ENCODE data around the gene CRACR2B.
A peak's percentile ranks its signal among the peaks of the same experiment; 100 is the strongest.

CRACR2B gene

DNA sequence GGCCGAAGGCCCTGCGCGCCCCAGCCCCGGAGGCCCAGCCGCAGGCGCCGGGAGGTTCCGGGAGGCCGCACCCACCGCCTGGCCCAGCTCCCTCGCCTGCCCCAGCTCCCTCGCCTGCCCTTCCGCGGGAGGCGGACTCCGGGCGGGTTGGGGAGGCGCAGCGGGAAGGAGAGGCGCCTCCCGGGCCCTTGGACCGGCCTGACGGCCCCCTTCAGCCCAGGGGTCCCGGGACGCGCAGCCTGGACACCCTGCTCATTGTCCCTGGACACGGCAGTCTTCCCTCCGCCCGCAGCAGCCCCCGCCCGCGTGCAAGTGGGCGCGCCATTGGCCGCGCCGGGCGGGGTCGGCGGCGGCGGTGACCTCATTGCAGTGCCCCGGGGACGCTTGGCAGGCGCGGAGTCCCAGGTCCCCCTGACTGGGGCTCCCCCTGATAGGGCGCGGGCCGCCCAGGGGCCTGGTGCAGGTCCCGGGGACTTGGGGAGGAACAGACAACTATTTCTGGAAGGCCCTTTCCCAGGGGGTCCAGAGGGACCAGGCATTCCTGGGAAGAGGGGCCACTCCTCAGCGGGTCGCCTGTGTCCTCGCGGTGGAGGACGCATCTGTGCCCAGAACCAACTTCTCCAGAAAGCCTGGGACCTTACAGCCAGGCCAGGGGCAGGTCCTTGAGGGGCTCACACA lies 5.5 kb downstream of the CRACR2B start:
- Histone ChIP-seq H3K9me2 (replicated peaks; ENCODE audit: control insufficient read depth, low read length) (no peaks in the 10 kb centered on the region), H3K27ac (ENCODE audit: low read depth, low read length) (no peak overlapping the region), H3K4me3 (ENCODE audit: low read length) (peak overlapping the region; percentile 44), H4K20me1 (ENCODE audit: control insufficient read depth, insufficient read depth, low read depth, low read length) (no peaks in the 10 kb centered on the region), H3K79me2 (ENCODE audit: control insufficient read depth, low read length) (no peaks in the 10 kb centered on the region), H3K36me3 (ENCODE audit: control insufficient read depth, low read length) (peaks cover 7% of the 10 kb centered on the region), H3K27me3 (ENCODE audit: control insufficient read depth, low read length) (peaks cover 66% of the 10 kb centered on the region), H3F3A (ENCODE audit: control insufficient read depth, insufficient read depth) (no peaks in the 10 kb centered on the region; the same call in 1 of the 2 replicates), H3K4me2 (ENCODE audit: low read length) (peak overlapping the region; percentile 46), H3K4me1 (ENCODE audit: control insufficient read depth, low read length) (peaks cover 40% of the 10 kb centered on the region), H3K9me3 (ENCODE audit: control insufficient read depth, insufficient read depth, low read length) (no peaks in the 10 kb centered on the region)
- TF ChIP-seq, protein P1, sequence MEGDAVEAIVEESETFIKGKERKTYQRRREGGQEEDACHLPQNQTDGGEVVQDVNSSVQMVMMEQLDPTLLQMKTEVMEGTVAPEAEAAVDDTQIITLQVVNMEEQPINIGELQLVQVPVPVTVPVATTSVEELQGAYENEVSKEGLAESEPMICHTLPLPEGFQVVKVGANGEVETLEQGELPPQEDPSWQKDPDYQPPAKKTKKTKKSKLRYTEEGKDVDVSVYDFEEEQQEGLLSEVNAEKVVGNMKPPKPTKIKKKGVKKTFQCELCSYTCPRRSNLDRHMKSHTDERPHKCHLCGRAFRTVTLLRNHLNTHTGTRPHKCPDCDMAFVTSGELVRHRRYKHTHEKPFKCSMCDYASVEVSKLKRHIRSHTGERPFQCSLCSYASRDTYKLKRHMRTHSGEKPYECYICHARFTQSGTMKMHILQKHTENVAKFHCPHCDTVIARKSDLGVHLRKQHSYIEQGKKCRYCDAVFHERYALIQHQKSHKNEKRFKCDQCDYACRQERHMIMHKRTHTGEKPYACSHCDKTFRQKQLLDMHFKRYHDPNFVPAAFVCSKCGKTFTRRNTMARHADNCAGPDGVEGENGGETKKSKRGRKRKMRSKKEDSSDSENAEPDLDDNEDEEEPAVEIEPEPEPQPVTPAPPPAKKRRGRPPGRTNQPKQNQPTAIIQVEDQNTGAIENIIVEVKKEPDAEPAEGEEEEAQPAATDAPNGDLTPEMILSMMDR (IDR thresholded peaks at IDR 0.05; ENCODE audit: low read depth, low read length, poor library complexity, severe bottlenecking), result no peak
- TF ChIP-seq EZH2phosphoT487 (IDR thresholded peaks at IDR 0.05; ENCODE audit: borderline replicate concordance, low read length), result no peak

DNA sequence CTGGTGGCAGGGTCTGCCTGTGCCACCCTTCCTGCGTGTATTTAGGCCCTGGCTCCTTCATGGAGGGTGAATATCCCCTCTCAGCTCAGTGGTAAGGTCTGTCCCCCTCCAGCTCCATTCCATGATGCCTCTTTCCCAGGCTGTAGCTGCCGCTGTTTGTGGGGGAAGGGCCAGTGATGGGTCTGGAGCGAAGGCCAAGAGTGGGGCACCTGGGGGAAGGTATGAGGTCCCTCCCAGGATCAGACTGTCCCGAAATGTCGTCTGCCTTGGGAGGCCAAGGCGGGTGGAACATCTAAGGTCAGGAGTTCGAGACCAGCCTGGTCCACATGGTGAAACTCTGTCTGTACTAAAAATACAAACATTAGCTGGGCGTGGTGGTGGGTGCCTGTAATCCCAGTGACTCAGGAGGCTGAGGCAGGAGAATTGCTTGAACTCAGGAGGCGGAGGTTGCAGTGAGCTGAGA lies 6.2 kb downstream of the CRACR2B start:
- no peak overlapping the region for H3K4me2 ChIP-seq (ENCODE audit: low read length)

DNA sequence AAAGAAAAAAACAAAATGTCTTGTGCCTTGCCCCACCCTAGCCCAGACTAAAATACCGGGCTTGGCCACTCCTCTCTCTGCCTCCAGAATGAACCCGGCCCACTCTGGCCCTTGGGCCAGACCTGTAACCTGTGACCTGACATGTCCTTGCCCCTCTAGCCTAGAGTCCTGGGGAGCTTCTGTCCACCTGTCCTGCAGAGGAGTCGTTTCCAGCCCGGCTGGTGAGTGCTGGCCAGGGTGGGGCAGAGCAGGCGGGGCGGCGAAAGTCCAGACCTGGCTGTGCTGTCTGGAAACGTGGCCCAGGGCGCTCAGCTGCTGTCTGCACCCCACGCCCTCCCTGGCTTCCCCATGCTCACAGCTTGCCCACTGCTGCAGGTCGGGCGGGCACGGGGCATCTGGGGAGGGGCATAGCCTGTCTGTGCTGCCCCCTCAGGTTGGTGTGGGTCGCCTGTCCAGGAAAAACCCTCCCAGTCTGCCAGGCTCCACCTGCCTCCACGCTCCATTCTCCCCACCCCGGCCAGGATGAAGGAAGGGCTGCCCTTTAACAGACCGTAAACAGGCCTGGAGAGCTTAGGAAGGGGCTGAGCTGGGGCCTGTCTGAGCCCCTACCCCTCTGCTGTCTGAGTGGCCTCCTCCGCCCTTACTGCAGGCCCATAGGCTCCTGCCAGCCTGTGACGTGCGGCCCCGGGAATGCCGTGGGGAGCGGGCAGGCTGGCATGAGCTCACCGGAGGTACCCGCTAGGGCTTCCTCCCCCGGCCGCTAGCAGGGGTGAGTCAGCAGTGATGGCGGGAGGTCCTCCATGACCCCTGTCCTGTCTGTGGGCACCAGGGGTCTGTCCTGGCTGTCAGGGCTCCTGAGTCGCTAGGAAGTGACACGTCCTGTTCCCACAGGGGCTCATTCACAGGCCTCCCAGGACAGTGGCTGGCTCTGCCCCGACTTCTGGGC lies 6.9 kb downstream of the CRACR2B start:
- H3K4me2 ChIP-seq (ENCODE audit: low read length), result no peak overlapping the region
- no peaks in the 10 kb centered on the region for H3K9me2 ChIP-seq (replicated peaks; ENCODE audit: control insufficient read depth, low read length)
- H3K27me3 ChIP-seq (ENCODE audit: control insufficient read depth, low read length), result peaks cover 52% of the 10 kb centered on the region
- H3K36me3 ChIP-seq (ENCODE audit: control insufficient read depth, low read length), result peaks cover 21% of the 10 kb centered on the region
- H3K79me2 ChIP-seq (ENCODE audit: control insufficient read depth, low read length), result no peaks in the 10 kb centered on the region
- no peaks in the 10 kb centered on the region for H3K9me3 ChIP-seq (ENCODE audit: control insufficient read depth, insufficient read depth, low read length)
- peaks cover 27% of the 10 kb centered on the region for H3K4me1 ChIP-seq (ENCODE audit: control insufficient read depth, low read length)
- TF ChIP-seq, protein P1 (IDR thresholded peaks at IDR 0.05; ENCODE audit: low read depth, low read length, poor library complexity, severe bottlenecking), result no peak
- TF ChIP-seq EZH2phosphoT487 (IDR thresholded peaks at IDR 0.05; ENCODE audit: borderline replicate concordance, low read length), result no peak
- no peak overlapping the region for H3K4me3 ChIP-seq (ENCODE audit: low read length)
- no peak overlapping the region for H3K27ac ChIP-seq (ENCODE audit: low read depth, low read length)
- H3F3A ChIP-seq (ENCODE audit: control insufficient read depth, insufficient read depth), result no peaks in the 10 kb centered on the region; the same call in 1 of the 2 replicates
- no peaks in the 10 kb centered on the region for H4K20me1 ChIP-seq (ENCODE audit: control insufficient read depth, insufficient read depth, low read depth, low read length)

More for the DNA sequence above, 6.2 kb downstream of the CRACR2B start:
- TF ChIP-seq, protein P1 (IDR thresholded peaks at IDR 0.05; ENCODE audit: low read depth, low read length, poor library complexity, severe bottlenecking), result no peak
- no peak for TF ChIP-seq EZH2phosphoT487 (IDR thresholded peaks at IDR 0.05; ENCODE audit: borderline replicate concordance, low read length)
- Histone ChIP-seq H3K79me2 (ENCODE audit: control insufficient read depth, low read length) (no peaks in the 10 kb centered on the region), H3K4me1 (ENCODE audit: control insufficient read depth, low read length) (peaks cover 34% of the 10 kb centered on the region), H4K20me1 (ENCODE audit: control insufficient read depth, insufficient read depth, low read depth, low read length) (no peaks in the 10 kb centered on the region), H3K4me3 (ENCODE audit: low read length) (no peak overlapping the region), H3K27ac (ENCODE audit: low read depth, low read length) (no peak overlapping the region), H3K36me3 (ENCODE audit: control insufficient read depth, low read length) (peaks cover 13% of the 10 kb centered on the region), H3K9me2 (replicated peaks; ENCODE audit: control insufficient read depth, low read length) (no peaks in the 10 kb centered on the region), H3F3A (ENCODE audit: control insufficient read depth, insufficient read depth) (no peaks in the 10 kb centered on the region; the same call in 1 of the 2 replicates), H3K9me3 (ENCODE audit: control insufficient read depth, insufficient read depth, low read length) (no peaks in the 10 kb centered on the region), H3K27me3 (ENCODE audit: control insufficient read depth, low read length) (peaks cover 59% of the 10 kb centered on the region)

All from DOHH2 (cell line).